ENCODE measurements around the gene ADAM22. TPM values are rescaled to one million over a fixed set of nuclear protein-coding genes. Genes with fewer than 3 reads are reported as not detected.

Gene ADAM22
- total and polyA plus RNA-seq, 2 experiments from 2014 or later = 1.1 to 5.8 TPM

- no peaks in the 10 kb centered on the region for H3K9me3 ChIP-seq (ENCODE audit: low read depth)
- no peak for DNase-seq (ENCODE audit: low read depth in 1 of 2, low spot score in 1 of 2)
- TF ChIP-seq CTCF (IDR thresholded peaks at IDR 0.05; ENCODE audit: low read depth, low read length) = no peak
- no peaks in the 10 kb centered on the region for H3K27me3 ChIP-seq
- no peak overlapping the region for H3K4me3 ChIP-seq
- no peak overlapping the region for H3K27ac ChIP-seq
- H3K36me3 ChIP-seq = no peaks in the 10 kb centered on the region
- H3K4me1 ChIP-seq (ENCODE audit: low read depth) = no peaks in the 10 kb centered on the region
Observed at GRCh38 chr7:88014581-88014980, 80.5 kb downstream of the ADAM22 start.

DNA sequence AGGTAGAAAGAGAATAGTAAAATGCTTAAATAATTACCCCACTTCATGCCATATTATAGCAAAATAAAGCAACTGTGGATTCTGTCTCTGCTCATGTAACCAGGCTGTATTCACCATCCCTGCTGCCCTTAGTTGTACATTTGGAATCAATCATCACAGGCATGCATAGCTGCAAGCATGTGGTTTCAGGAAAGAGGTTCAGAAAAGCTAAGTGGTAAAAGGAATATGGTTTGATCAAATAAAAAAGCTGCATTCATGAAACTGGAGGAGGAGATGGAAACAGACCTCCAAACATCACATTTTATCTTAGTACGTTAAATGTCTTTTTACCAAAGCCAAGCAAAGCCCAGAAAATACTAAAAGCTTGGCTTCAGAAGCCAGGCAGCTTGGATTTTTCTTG is 81.3 kb downstream of the ADAM22 start:
- Histone ChIP-seq H3K9me3 (ENCODE audit: low read depth) (no peaks in the 10 kb centered on the region), H3K27me3 (no peaks in the 10 kb centered on the region), H3K4me3 (no peak overlapping the region), H3K27ac (no peak overlapping the region), H3K4me1 (ENCODE audit: low read depth) (no peaks in the 10 kb centered on the region), H3K36me3 (no peaks in the 10 kb centered on the region)
- DNase-seq (ENCODE audit: low read depth in 1 of 2, low spot score in 1 of 2) = no peak
- no peak for TF ChIP-seq CTCF (IDR thresholded peaks at IDR 0.05; ENCODE audit: low read depth, low read length)

- no peaks in the 10 kb centered on the region for H3K9me3 ChIP-seq (ENCODE audit: low read depth)
- no peaks in the 10 kb centered on the region for H3K36me3 ChIP-seq
- no peak overlapping the region for H3K4me3 ChIP-seq
- TF ChIP-seq CTCF (IDR thresholded peaks at IDR 0.05; ENCODE audit: low read depth, low read length) = no peak
- DNase-seq (ENCODE audit: low read depth in 1 of 2, low spot score in 1 of 2) = no peak
- no peaks in the 10 kb centered on the region for H3K4me1 ChIP-seq (ENCODE audit: low read depth)
- no peak overlapping the region for H3K27ac ChIP-seq
- no peaks in the 10 kb centered on the region for H3K27me3 ChIP-seq
Observed at GRCh38 chr7:88018501-88018900, 84.5 kb downstream of the ADAM22 start.

DNA sequence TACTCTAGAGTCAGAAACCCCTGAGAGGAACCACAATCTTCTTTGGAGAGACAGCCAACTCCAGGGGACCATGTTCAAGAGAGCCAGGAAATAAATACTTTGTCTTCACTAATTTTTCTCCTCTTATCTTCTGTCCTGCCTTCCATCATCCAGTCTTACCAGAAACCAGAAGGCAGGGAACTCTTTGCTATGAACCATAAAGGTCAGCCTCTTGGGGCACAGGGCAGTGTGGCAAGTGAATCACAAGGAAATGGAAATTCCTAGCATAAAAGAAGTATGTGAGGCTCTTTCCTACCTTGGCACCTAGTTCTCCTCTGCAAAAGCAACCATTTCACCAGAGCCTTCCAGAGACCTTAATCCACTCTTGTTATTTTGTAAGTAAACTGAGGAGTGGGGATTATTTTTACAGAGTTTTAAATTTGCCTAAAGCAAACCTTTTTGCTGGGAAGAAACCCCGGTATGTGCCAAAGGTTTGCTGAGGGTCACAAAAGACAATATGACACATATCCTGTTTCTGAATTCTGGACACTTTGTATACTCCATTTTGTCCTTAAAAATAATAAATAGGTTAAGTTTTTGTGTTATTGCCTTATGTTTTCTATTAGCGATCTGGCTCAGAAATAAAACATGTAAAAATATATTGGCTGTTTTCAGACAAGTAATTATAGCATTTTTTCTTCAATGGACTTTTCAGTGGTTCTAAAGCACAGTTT is 87.1 kb downstream of the ADAM22 start:
- TF ChIP-seq CTCF (IDR thresholded peaks at IDR 0.05; ENCODE audit: low read depth, low read length) = no peak
- H3K36me3 ChIP-seq = no peaks in the 10 kb centered on the region
- no peak overlapping the region for H3K27ac ChIP-seq
- no peak overlapping the region for H3K4me3 ChIP-seq
- no peaks in the 10 kb centered on the region for H3K27me3 ChIP-seq
- H3K4me1 ChIP-seq (ENCODE audit: low read depth) = no peaks in the 10 kb centered on the region
- H3K9me3 ChIP-seq (ENCODE audit: low read depth) = no peaks in the 10 kb centered on the region
- no peak for DNase-seq (ENCODE audit: low read depth in 1 of 2, low spot score in 1 of 2)

- no peaks in the 10 kb centered on the region for H3K36me3 ChIP-seq
- no peak overlapping the region for H3K4me3 ChIP-seq
- H3K4me1 ChIP-seq (ENCODE audit: low read depth) = no peaks in the 10 kb centered on the region
- TF ChIP-seq CTCF (IDR thresholded peaks at IDR 0.05; ENCODE audit: low read depth, low read length) = no peak
- no peaks in the 10 kb centered on the region for H3K27me3 ChIP-seq
- no peak overlapping the region for H3K27ac ChIP-seq
- H3K9me3 ChIP-seq (ENCODE audit: low read depth) = no peaks in the 10 kb centered on the region
- DNase-seq (ENCODE audit: low read depth in 1 of 2, low spot score in 1 of 2) = no peak
Observed at GRCh38 chr7:88027724-88028123, 93.7 kb downstream of the ADAM22 start.
